ENCODE data around the gene SLC39A10. TPM values are rescaled to one million over a fixed set of nuclear protein-coding genes. Genes with fewer than 3 reads are reported as not detected.

Gene SLC39A10
- total and polyA plus RNA-seq, 10 of the 15 experiments (the other 5 are each of a cell fraction or from before 2014, with no cell fraction given): 2.0 to 23.6 (median 7.9) TPM

DNA sequence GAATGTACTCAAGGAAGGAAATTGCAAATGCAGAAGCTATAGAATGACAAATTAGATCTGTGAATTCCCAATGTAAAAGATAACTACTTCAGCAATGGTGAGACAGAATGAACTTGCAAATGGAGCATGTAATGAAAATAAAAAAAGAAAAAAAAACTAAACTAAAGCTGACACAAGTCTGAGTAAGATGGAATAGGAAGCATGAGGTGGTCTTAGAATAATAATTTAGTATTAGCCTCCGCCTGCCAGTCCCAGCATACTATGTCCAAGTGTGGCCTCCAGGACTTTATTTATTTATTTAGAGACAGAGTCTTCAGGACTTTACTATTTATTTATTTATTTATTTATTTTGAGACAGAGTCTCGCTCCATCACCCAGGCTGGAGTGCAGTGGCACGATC lies 37.4 kb upstream of the SLC39A10 start (continued):
- TF ChIP-seq ETV6 (conservative IDR thresholded peaks at IDR 0.05 in 1 of 2, IDR thresholded peaks at IDR 0.05 in 1 of 2; ENCODE audit: borderline replicate concordance in 1 of 2, low read depth in 1 of 2) (no peak), BMI1 (IDR thresholded peaks at IDR 0.05; ENCODE audit: borderline replicate concordance) (no peak), CBX5 (IDR thresholded peaks at IDR 0.05; ENCODE audit: low read depth) (no peak), POLR2AphosphoS5 (IDR thresholded peaks at IDR 0.05; ENCODE audit: low read length) (no peak), SIX5 (IDR thresholded peaks at IDR 0.05; ENCODE audit: low read depth, low read length, severe bottlenecking) (no peak), RUNX3 (IDR thresholded peaks at IDR 0.05; ENCODE audit: low read length) (no peak), MYB (IDR thresholded peaks at IDR 0.05; ENCODE audit: borderline replicate concordance, low read depth, low read length) (no peak), SP1 (IDR thresholded peaks at IDR 0.05; ENCODE audit: low read depth, low read length) (no peak), MXI1 (IDR thresholded peaks at IDR 0.05; ENCODE audit: low read depth, low read length) (no peak)
- TF ChIP-seq, protein P1, sequence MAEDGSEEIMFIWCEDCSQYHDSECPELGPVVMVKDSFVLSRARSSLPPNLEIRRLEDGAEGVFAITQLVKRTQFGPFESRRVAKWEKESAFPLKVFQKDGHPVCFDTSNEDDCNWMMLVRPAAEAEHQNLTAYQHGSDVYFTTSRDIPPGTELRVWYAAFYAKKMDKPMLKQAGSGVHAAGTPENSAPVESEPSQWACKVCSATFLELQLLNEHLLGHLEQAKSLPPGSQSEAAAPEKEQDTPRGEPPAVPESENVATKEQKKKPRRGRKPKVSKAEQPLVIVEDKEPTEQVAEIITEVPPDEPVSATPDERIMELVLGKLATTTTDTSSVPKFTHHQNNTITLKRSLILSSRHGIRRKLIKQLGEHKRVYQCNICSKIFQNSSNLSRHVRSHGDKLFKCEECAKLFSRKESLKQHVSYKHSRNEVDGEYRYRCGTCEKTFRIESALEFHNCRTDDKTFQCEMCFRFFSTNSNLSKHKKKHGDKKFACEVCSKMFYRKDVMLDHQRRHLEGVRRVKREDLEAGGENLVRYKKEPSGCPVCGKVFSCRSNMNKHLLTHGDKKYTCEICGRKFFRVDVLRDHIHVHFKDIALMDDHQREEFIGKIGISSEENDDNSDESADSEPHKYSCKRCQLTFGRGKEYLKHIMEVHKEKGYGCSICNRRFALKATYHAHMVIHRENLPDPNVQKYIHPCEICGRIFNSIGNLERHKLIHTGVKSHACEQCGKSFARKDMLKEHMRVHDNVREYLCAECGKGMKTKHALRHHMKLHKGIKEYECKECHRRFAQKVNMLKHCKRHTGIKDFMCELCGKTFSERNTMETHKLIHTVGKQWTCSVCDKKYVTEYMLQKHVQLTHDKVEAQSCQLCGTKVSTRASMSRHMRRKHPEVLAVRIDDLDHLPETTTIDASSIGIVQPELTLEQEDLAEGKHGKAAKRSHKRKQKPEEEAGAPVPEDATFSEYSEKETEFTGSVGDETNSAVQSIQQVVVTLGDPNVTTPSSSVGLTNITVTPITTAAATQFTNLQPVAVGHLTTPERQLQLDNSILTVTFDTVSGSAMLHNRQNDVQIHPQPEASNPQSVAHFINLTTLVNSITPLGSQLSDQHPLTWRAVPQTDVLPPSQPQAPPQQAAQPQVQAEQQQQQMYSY (CRISPR knock-in tag; IDR thresholded peaks at IDR 0.05): no peak
- TF ChIP-seq, protein P2, sequence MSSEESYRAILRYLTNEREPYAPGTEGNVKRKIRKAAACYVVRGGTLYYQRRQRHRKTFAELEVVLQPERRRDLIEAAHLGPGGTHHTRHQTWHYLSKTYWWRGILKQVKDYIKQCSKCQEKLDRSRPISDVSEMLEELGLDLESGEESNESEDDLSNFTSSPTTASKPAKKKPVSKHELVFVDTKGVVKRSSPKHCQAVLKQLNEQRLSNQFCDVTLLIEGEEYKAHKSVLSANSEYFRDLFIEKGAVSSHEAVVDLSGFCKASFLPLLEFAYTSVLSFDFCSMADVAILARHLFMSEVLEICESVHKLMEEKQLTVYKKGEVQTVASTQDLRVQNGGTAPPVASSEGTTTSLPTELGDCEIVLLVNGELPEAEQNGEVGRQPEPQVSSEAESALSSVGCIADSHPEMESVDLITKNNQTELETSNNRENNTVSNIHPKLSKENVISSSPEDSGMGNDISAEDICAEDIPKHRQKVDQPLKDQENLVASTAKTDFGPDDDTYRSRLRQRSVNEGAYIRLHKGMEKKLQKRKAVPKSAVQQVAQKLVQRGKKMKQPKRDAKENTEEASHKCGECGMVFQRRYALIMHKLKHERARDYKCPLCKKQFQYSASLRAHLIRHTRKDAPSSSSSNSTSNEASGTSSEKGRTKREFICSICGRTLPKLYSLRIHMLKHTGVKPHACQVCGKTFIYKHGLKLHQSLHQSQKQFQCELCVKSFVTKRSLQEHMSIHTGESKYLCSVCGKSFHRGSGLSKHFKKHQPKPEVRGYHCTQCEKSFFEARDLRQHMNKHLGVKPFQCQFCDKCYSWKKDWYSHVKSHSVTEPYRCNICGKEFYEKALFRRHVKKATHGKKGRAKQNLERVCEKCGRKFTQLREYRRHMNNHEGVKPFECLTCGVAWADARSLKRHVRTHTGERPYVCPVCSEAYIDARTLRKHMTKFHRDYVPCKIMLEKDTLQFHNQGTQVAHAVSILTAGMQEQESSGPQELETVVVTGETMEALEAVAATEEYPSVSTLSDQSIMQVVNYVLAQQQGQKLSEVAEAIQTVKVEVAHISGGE (CRISPR knock-in tag; IDR thresholded peaks at IDR 0.05): no peak
- TF ChIP-seq, protein P3, sequence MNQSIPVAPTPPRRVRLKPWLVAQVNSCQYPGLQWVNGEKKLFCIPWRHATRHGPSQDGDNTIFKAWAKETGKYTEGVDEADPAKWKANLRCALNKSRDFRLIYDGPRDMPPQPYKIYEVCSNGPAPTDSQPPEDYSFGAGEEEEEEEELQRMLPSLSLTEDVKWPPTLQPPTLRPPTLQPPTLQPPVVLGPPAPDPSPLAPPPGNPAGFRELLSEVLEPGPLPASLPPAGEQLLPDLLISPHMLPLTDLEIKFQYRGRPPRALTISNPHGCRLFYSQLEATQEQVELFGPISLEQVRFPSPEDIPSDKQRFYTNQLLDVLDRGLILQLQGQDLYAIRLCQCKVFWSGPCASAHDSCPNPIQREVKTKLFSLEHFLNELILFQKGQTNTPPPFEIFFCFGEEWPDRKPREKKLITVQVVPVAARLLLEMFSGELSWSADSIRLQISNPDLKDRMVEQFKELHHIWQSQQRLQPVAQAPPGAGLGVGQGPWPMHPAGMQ (IDR thresholded peaks at IDR 0.05; ENCODE audit: borderline replicate concordance): no peak
- TF ChIP-seq, protein P4, sequence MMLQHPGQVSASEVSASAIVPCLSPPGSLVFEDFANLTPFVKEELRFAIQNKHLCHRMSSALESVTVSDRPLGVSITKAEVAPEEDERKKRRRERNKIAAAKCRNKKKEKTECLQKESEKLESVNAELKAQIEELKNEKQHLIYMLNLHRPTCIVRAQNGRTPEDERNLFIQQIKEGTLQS (IDR thresholded peaks at IDR 0.05; ENCODE audit: borderline replicate concordance, extremely low read depth, low read depth, low read length): no peak
- TF ChIP-seq, protein P5, sequence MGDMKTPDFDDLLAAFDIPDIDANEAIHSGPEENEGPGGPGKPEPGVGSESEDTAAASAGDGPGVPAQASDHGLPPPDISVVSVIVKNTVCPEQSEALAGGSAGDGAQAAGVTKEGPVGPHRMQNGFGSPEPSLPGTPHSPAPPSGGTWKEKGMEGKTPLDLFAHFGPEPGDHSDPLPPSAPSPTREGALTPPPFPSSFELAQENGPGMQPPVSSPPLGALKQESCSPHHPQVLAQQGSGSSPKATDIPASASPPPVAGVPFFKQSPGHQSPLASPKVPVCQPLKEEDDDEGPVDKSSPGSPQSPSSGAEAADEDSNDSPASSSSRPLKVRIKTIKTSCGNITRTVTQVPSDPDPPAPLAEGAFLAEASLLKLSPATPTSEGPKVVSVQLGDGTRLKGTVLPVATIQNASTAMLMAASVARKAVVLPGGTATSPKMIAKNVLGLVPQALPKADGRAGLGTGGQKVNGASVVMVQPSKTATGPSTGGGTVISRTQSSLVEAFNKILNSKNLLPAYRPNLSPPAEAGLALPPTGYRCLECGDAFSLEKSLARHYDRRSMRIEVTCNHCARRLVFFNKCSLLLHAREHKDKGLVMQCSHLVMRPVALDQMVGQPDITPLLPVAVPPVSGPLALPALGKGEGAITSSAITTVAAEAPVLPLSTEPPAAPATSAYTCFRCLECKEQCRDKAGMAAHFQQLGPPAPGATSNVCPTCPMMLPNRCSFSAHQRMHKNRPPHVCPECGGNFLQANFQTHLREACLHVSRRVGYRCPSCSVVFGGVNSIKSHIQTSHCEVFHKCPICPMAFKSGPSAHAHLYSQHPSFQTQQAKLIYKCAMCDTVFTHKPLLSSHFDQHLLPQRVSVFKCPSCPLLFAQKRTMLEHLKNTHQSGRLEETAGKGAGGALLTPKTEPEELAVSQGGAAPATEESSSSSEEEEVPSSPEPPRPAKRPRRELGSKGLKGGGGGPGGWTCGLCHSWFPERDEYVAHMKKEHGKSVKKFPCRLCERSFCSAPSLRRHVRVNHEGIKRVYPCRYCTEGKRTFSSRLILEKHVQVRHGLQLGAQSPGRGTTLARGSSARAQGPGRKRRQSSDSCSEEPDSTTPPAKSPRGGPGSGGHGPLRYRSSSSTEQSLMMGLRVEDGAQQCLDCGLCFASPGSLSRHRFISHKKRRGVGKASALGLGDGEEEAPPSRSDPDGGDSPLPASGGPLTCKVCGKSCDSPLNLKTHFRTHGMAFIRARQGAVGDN (IDR thresholded peaks at IDR 0.05): no peak

Measured in GM12878 (cell line).